HG02852 (cell line): ENCODE results near the gene CDK10.
"Not testable (repeated sequence)": the region's sequence is repeated elsewhere in the genome, so short reads cannot be mapped to it uniquely, and the experiment has no call there.

Source experiments
- ATAC-seq: cut with Tn5 transposase; IDR thresholded peaks from one replicate; pipeline ENCODE4 v1.9.1; 2021; ENCODE audit warnings: mild to moderate bottlenecking, moderate library complexity; ENCODE audit not compliant: unreplicated experiment

CDK10 gene

DNA sequence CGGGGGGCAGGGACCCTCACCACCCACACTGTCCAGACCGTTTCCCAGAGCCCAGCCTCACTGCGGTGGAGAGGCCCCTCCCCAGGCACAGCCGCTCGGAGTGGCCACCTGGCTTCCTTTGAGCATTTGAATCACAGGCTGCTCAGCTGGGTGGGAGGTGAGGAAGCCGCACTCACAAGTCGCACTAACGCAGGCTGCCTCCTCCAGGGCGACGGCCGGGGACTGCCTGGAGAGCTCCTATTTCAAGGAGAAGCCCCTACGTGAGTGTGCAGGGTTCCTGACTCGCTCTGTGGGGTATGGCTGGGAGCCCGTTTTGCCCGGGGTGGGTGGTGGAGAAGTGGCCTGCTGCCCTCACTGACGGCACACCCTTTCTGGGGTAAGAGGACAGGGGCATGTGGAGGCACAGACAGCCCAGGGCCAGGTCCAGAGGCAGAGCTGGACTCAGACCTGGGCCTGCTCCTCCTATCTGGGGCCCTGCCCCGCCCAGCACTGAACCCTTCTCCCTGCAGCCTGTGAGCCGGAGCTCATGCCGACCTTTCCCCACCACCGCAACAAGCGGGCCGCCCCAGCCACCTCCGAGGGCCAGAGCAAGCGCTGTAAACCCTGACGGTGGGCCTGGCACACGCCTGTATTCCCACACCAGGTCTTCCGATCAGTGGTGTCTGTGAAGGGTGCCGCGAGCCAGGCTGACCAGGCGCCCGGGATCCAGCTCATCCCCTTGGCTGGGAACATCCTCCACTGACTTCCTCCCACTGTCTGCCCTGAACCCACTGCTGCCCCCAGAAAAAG is 8.8 kb downstream of the CDK10 start:
- ATAC-seq, result no peak

DNA sequence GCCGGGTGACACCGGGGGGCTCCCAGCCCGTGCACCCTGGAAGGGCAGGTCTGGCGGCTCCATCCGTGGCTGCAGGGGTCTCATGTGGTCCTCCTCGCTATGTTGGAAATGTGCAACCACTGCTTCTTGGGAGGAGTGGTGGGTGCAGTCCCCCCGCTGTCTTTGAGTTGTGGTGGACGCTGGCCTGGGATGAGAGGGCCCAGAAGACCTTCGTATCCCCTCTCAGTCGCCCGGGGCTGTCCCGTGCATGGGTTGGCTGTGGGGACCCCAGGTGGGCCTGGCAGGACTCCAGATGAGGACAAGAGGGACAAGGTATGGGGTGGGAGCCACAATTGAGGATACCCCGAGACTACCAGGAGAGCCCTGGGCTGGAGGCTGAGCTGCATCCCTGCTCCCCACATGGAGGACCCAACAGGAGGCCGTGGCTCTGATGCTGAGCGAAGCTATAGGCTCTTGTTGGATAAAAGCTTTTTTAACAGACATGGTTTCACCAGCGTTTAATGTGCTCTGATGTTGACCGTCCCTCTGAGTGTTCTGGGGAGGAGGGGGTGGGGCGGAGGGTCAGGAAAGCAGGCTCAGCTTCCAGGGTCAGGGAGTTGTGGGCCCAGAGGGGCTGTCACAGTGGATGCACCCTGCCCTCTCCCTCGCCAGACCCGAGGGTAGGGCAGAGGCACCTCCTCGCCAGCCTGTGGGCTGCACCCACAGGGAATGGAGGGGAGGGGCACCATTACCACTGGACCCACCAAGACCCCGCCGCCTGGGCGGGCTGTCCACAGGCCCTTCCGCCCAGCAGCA is 9.6 kb downstream of the CDK10 start:
- ATAC-seq, result no peak

GRCh38 chr16:89696670-89697128 is 10.2 kb downstream of the CDK10 start:
- no peak for ATAC-seq

- no peak for ATAC-seq
Observed at GRCh38 chr16:89697161-89697615, 10.7 kb downstream of the CDK10 start.

DNA sequence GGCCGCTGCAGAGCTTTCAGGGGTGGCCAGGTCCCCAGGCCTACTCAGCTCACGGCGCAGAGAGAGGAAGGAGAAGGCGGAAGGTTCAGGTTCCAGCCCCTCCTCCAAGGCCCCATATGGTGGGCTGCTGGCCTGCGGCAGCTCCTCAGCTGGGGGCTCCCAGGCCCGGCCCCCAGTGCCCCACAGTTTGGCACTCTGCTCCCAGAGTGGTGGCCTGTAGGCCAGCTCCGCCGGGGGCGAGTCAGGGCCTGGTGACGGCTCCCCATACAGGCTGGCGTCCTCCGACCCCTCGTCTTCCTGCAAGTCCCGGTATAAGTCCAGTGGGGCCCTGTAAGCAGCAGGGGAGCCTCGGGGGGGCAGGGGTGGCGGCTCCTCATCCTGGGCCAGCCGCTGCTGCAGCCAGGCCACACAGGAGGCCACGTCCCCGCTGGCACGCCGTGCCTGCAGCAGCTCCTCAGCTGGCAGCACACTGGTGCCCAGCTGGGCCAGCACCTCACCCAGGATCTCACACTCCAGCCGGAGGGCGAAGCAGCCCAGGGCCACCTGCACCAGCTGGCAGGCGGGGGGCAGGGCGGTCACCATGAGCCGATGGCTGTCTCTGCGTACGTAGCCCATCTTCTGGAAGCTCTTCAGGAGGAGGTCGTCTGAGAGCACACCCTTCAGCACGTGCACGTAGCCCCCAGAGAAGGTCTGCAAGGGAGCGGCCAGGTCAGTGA is 11.3 kb downstream of the CDK10 start:
- ATAC-seq, result no peak

- ATAC-seq, result not testable (repeated sequence)
Observed at GRCh38 chr16:89698717-89699116, 12.2 kb downstream of the CDK10 start.

- not testable (repeated sequence) for ATAC-seq
Observed at GRCh38 chr16:89699629-89700099, 13.2 kb downstream of the CDK10 start.

DNA sequence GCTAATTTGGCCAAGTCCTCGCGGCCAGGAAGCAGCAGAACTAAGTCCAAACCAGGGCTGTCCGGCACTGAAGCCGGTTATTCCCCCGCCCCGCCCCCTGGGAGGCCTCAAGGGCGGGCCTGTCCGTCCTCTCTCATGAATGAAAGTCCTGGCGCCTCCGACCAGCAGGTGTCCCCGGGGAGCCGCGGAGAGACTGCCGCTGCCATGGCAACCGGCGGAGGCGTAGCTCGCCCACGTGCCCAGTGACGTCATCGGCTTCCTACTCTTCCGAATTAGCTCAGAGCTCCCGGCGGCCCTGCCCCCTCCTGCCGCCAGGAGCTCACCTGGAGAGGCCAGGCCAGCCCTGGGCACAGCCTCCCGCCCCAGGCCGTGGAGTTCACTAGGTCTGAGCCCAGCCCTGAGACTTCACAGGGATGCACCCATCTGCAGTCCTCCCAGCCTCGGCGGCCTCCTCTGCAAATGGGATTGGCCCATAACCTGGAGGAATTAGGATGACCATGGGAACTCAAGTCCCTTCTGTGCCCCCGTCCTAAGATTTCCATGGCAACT is 13.7 kb downstream of the CDK10 start:
- ATAC-seq, result peak; percentile 43

DNA sequence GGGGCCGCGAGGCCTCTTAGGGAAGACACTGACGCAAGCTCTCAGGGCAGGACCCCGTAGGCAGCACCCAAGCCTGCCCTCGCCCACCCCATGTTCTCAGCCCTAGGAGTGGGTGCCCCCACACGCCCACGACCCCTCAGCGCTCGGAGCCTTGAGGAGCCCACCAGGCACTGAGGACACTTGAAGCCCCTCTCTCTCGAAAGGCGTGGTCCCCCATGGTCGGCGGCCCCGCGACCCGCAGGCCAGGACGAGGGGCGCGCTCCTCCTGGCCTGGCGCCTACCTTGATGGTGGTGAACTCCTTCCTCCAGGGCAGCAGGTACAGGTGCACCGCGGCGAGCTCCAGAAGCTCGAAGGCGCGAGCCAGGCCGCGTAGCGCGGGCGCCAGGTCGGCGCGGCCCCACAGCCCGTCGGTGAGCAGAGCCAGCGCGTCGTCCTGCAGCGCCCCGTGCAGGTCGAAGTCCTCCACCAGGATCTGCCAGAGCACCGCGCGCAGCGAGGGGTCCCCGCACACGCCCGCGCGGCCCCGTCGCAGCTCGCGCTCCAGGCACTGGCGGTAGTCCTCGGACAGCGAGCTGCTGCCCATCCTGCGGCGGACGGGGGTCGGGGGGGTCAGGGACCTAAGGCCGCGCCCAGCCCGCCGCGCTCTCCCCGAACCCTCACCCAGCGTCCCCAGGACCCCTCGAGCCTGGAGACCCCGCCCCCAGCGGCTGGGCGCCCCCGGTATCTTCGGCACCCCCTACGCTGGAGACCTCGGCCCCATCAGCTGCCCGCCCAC is 14.3 kb downstream of the CDK10 start:
- ATAC-seq, result no peak

- peak; percentile 68 for ATAC-seq
Observed at GRCh38 chr16:89701425-89702406, 15.2 kb downstream of the CDK10 start, which contains the start of gene SPATA2L. SPATA2L (minus strand) TSS chr16:89701705; CDS start chr16:89701232, 473 bp downstream.

DNA sequence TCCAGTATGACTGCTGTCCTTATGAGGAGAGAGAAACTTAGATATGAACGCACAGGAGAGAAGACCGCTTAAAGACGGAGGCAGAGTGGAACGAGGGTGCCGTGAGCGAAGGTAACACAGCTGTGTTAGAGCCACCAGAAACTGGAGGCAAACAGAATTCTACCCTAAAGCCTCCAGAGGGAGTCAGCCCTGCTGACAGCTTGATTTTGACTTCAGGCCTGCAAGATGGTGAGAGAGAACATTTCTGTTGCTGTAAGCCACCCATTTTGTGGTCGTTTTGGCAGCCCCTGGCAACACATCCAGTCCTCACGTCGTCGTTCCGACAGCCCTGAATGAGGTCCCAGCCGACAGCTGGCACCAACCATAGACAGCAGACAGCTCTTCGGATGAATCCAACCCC is 17.8 kb downstream of the CDK10 start:
- ATAC-seq, result no peak

DNA sequence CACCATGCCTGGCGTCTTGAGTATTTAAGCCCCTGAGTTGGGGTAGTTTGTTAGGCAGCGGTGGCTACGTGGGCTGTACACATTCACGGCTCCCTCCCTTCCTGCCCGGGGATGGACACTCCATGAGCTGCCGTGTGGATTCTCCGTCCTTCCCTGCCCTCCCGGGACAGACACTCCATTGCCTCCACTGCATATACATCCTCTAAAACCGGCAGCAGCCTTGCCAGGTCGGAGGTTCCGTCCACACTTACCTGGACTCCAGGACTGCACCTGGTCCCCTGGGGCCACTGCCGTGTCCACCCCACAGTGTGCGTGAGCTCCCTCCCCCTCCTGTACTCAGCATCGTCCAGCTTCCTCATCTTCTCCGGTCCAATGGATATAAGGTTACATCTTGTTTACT is 18.5 kb downstream of the CDK10 start:
- ATAC-seq, result no peak

DNA sequence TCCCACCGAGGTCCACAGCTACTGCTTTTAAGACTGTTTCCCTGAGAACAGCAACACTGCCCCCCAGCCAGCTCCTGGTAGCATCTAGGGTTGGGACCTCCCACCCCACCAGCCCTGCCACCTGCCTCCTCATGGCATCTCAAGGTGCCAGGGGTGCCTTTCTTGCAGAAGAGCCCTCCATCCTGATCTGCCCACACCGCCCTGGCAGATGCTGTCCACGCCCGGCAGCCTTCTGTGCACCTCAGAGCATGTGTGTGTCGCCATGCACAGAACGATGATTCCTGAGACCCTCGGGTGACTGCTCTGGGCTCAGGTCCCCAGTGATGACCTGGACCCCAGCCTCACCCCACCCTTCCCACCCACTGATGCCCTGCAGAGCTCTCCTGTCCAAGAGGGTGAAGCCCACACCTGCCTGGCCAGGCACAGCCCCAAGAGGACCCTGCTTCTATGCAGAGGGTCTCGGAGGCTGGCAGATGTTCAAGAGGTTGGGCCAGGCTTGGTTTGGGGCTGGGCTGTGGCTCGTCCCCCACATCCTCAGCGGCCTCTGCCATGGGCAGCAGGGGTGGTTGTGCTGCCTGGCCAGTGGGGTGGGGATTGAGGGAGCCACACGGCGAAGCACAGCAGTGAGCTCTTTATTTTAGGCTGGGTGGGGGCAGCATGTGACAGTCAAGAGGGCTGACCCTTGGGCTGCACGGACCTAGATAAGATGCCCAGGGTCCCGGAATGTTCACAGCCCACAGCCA is 20.2 kb downstream of the CDK10 start:
- ATAC-seq, result no peak

- ATAC-seq, result no peak
Observed at GRCh38 chr16:89707695-89708094, 21.2 kb downstream of the CDK10 start.

DNA sequence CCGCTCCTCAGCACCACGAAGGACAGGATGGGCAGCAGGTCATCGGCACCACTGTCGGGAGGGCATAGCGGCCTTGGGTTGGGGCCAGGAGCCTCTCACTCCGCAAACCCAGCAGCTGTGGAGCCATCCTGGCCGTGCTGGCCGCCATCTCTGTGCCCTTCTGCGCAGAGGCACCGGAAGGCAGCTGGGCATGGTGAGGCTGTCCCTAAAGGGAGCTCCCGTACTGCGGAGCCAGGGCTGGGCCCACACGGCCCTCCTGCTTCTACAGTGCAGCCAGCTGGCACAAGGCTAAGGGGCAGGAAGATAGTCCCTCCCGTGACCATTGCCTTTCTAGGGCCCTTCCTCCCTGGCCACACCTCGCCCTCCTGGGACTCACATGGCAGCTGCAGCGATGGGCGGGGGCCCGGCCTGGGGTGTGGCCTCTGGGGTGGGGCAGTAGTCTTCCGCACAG is 22.0 kb downstream of the CDK10 start:
- ATAC-seq, result no peak

GRCh38 chr16:89709166-89709565 is 22.7 kb downstream of the CDK10 start:
- ATAC-seq, result no peak

GRCh38 chr16:89709716-89710432 is 23.4 kb downstream of the CDK10 start:
- ATAC-seq, result no peak
